GM23338 (cell line): ENCODE results near the gene ASTN1.

ENCODE experiments used
- CTCF ChIP-seq, 2 experiments: fragments of 200-600 bp in 1 of 2; sonication (generic) in 1 of 2; conservative IDR thresholded peaks; 2 replicates each; pipeline versions ENCODE4 v1.5.1 to v1.6.1; 2016 to 2017; ENCODE audit warnings: antibody characterized with exemption in 2 of 2, low read depth in 2 of 2, mild to moderate bottlenecking in 2 of 2, moderate library complexity in 1 of 2
- EZH2 ChIP-seq: fragments of 200-600 bp; sonication (generic); IDR thresholded peaks from one replicate; pipeline ENCODE4 v1.8.0; 2017; ENCODE audit warnings: antibody characterized with exemption, mild to moderate bottlenecking, low read depth; ENCODE audit not compliant: unreplicated experiment
- JUNB ChIP-seq: IDR thresholded peaks from one replicate; pipeline ENCODE4 v1.6.1; 2016; ENCODE audit warnings: antibody characterized with exemption; ENCODE audit not compliant: unreplicated experiment
- STAT1 ChIP-seq: IDR thresholded peaks from one replicate; pipeline ENCODE4 v1.6.1; 2016; ENCODE audit warnings: antibody characterized with exemption; ENCODE audit not compliant: unreplicated experiment

GRCh38 chr1:176884911-176885310 is 279.6 kb downstream of the ASTN1 start:
- no peak for TF ChIP-seq CTCF (conservative IDR thresholded peaks at IDR 0.05; ENCODE audit: low read depth in 2 of 2)
- TF ChIP-seq STAT1, result no peak
- TF ChIP-seq EZH2, result no peak
- TF ChIP-seq JUNB, result no peak
